MM.1S (cell line): ENCODE measurements around the gene BNIP5.

ENCODE experiments used
- DNase-seq: peaks from one replicate; pipeline ENCODE4 v3.0.0-alpha.2; 2015
- H2AFZ ChIP-seq: fragments of 300-600 bp; sonication (generic); 2 replicates; pipeline ENCODE4 v1.6.0; 2016; ENCODE audit warnings: antibody characterized with exemption, low read length
- H3F3A ChIP-seq: fragments of 300-600 bp; sonication (generic); 2 replicates; pipeline ENCODE4 v1.6.1; 2016; ENCODE audit warnings: mild to moderate bottlenecking, antibody characterized with exemption, low read length, moderate library complexity, mixed read lengths; ENCODE audit not compliant: insufficient read depth
- H3K27ac ChIP-seq: fragments of 300-600 bp; sonication (generic); 2 replicates; pipeline ENCODE4 v1.5.1; 2016; ENCODE audit warnings: mild to moderate bottlenecking, low read length
- H3K27me3 ChIP-seq: fragments of 300-600 bp; sonication (generic); replicated peaks from 2 replicates; pipeline ENCODE4 v1.6.0; 2016; ENCODE audit warnings: low read length; ENCODE audit not compliant: insufficient read depth
- H3K36me3 ChIP-seq: fragments of 300-600 bp; sonication (generic); replicated peaks from 2 replicates; pipeline ENCODE4 v1.6.1; 2016; ENCODE audit warnings: mild to moderate bottlenecking, low read length, mixed read lengths; ENCODE audit not compliant: insufficient read depth
- H3K4me1 ChIP-seq: fragments of 300-600 bp; sonication (generic); 2 replicates; pipeline ENCODE4 v1.6.1; 2016; ENCODE audit warnings: low read length, mixed read lengths
- H3K4me2 ChIP-seq: fragments of 300-600 bp; sonication (generic); 2 replicates; pipeline ENCODE4 v1.6.0; 2016; ENCODE audit warnings: low read depth, low read length
- H3K4me3 ChIP-seq: fragments of 300-600 bp; sonication (generic); 2 replicates; pipeline ENCODE4 v1.5.1; 2016; ENCODE audit warnings: low read length, mixed read lengths
- H3K79me2 ChIP-seq: fragments of 300-600 bp; sonication (generic); 2 replicates; pipeline ENCODE4 v1.6.1; 2016; ENCODE audit warnings: mixed run types, low read length, mixed read lengths
- H3K9ac ChIP-seq: fragments of 300-600 bp; sonication (generic); 2 replicates; pipeline ENCODE4 v1.6.1; 2016; ENCODE audit warnings: low read length, mixed read lengths
- H3K9me2 ChIP-seq: fragments of 300-600 bp; sonication (generic); replicated peaks from 2 replicates; pipeline ENCODE4 v1.6.1; 2016; ENCODE audit warnings: mild to moderate bottlenecking, low read length, mixed read lengths; ENCODE audit not compliant: insufficient read depth
- H3K9me3 ChIP-seq: fragments of 300-600 bp; sonication (generic); replicated peaks from 2 replicates; pipeline ENCODE4 v1.6.1; 2016; ENCODE audit warnings: mild to moderate bottlenecking, low read length, mixed read lengths; ENCODE audit not compliant: insufficient read depth
- H4K20me1 ChIP-seq: fragments of 300-600 bp; sonication (generic); 2 replicates; pipeline ENCODE4 v1.6.1; 2016; ENCODE audit warnings: mild to moderate bottlenecking, low read length, moderate library complexity, mixed read lengths; ENCODE audit not compliant: insufficient read depth
- CTCF ChIP-seq: fragments of 300-600 bp; sonication (generic); IDR thresholded peaks from 2 replicates; pipeline ENCODE4 v1.5.1; 2016; ENCODE audit warnings: antibody characterized with exemption, low read length, mixed read lengths
- EZH2 ChIP-seq: fragments of 300-600 bp; sonication (generic); optimal IDR thresholded peaks from 2 replicates; pipeline ENCODE3; 2017; ENCODE audit warnings: low read depth, mild to moderate bottlenecking, antibody characterized with exemption, low read length, mixed read lengths
- EZH2phosphoT487 ChIP-seq: fragments of 300-600 bp; sonication (generic); IDR thresholded peaks from 2 replicates; pipeline ENCODE4 v1.6.1; 2018; ENCODE audit warnings: antibody characterized with exemption, low read length

Gene BNIP5

GRCh38 chr6:36336208-36336710, 429 bp downstream of the BNIP5 start:
- no peak for TF ChIP-seq EZH2phosphoT487
- no peak for TF ChIP-seq CTCF
- no peak for TF ChIP-seq EZH2
- no peaks in the 10 kb centered on the region for H3K9me3 ChIP-seq
- H3K36me3 ChIP-seq = no peaks in the 10 kb centered on the region
- H3K79me2 ChIP-seq = no peaks in the 10 kb centered on the region
- H2AFZ ChIP-seq = no peak overlapping the region
- no peaks in the 10 kb centered on the region for H3F3A ChIP-seq
- no peaks in the 10 kb centered on the region for H3K27me3 ChIP-seq
- no peak overlapping the region for H3K27ac ChIP-seq
- no peaks in the 10 kb centered on the region for H4K20me1 ChIP-seq
- H3K4me3 ChIP-seq = no peak overlapping the region
- no peak overlapping the region for H3K4me2 ChIP-seq
- DNase-seq = no peak
- H3K4me1 ChIP-seq = peaks cover 16% of the 10 kb centered on the region
- no peaks in the 10 kb centered on the region for H3K9me2 ChIP-seq
- no peak overlapping the region for H3K9ac ChIP-seq

GRCh38 chr6:36335465-36336207, 1.1 kb downstream of the BNIP5 start:
- H3K9ac ChIP-seq = no peak overlapping the region
- H4K20me1 ChIP-seq = no peaks in the 10 kb centered on the region
- no peaks in the 10 kb centered on the region for H3K9me2 ChIP-seq
- DNase-seq = no peak
- H2AFZ ChIP-seq = no peak overlapping the region
- H3K9me3 ChIP-seq = no peaks in the 10 kb centered on the region
- no peak for TF ChIP-seq CTCF
- no peak for TF ChIP-seq EZH2
- TF ChIP-seq EZH2phosphoT487 = no peak
- peaks cover 13% of the 10 kb centered on the region for H3K4me1 ChIP-seq
- H3K79me2 ChIP-seq = no peaks in the 10 kb centered on the region
- no peak overlapping the region for H3K4me3 ChIP-seq
- no peaks in the 10 kb centered on the region for H3F3A ChIP-seq
- H3K4me2 ChIP-seq = no peak overlapping the region
- no peaks in the 10 kb centered on the region for H3K36me3 ChIP-seq
- no peak overlapping the region for H3K27ac ChIP-seq
- no peaks in the 10 kb centered on the region for H3K27me3 ChIP-seq

GRCh38 chr6:36334832-36335459, 1.7 kb downstream of the BNIP5 start:
- DNase-seq = no peak

More at GRCh38 chr6:36334832-36335459, 1.7 kb downstream of the BNIP5 start:
- Histone ChIP-seq H3K27me3 (no peaks in the 10 kb centered on the region), H4K20me1 (no peaks in the 10 kb centered on the region), H3K4me2 (no peak overlapping the region), H3F3A (no peaks in the 10 kb centered on the region), H3K9me2 (no peaks in the 10 kb centered on the region), H3K36me3 (no peaks in the 10 kb centered on the region), H3K4me3 (no peak overlapping the region), H3K4me1 (peaks cover 10% of the 10 kb centered on the region), H3K9ac (no peak overlapping the region), H2AFZ (no peak overlapping the region), H3K79me2 (no peaks in the 10 kb centered on the region), H3K9me3 (no peaks in the 10 kb centered on the region), H3K27ac (no peak overlapping the region)
- TF ChIP-seq CTCF (no peak), EZH2phosphoT487 (no peak), EZH2 (no peak)
